ENCODE measurements around the gene SLC16A2.

SLC16A2 gene

DNA sequence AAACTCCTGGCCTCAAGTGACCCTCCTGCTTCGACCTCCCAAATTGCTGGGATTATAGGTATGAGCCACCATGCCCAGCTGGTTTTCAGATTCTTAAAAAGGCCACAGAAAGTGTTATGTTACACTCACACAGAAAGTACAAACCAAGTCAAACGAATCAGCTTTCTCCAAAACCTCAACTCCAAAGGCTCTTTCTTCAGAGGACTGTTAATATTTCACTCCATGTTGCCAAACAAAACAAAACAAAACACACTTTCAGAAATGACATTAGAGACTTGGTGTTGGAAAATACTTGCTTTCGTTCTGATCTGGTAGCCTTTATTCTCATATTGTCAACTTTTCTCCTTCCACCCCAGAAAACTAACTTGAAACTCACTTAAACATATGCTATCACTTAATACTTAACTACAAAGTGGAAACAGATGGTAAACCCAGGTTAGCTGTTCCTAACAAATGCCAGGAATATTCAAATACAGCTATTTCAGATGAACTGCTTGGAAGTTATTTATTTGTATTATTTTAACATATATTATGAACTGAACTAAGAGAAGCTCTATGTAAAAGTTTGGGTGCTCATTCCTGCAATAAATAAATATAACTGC, 158.4 kb downstream of the SLC16A2 start:
- Mint-ChIP-seq H3K4me1 (ENCODE audit: low read depth) (peaks cover 19% of the 10 kb centered on the region), H3K36me3 (ENCODE audit: low read depth) (peaks cover under 1% of the 10 kb centered on the region), H3K9me3 (no peaks in the 10 kb centered on the region), H3K27me3 (no peaks in the 10 kb centered on the region), H3K4me3 (no peak overlapping the region), H3K27ac (peak overlapping the region; percentile 45)

Measured in stimulated activated naive CD8-positive, alpha-beta T cell treated with anti-CD3 and anti-CD28 coated beads, Interleukin-15, Interleukin-2, amounts not matched to agents 100 ng/mL and 50 ng/mL, for 24 hours (primary cell).